Measurements from ENCODE around the gene CLCN7.

CLCN7 gene

DNA sequence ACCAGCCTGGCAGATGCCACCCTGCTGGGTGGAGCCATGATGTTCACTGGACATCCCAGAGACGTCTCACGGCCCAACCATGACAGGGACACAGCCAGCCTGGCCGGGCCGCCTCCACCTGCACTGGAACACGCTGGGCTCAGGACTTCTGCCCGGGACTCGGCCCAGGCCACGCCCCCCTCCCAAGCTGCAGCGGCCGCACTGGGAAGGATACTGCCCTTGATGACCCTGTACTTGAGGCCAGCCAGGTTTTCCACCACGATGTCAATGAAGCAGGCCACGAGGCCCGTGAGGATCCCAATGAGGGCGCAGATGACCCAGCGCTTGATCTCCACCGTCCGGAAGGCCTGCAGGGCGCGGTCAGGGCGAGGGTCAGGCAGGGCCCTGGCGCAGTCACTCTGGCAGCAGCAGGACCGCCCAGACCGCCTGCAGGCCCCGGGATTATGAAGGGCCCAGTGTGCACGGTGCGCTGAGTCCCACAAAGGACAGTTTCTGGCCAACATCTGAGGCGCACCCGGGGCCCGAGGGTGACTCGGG, 14.2 kb downstream of the CLCN7 start:
- no peak for DNase-seq

DNA sequence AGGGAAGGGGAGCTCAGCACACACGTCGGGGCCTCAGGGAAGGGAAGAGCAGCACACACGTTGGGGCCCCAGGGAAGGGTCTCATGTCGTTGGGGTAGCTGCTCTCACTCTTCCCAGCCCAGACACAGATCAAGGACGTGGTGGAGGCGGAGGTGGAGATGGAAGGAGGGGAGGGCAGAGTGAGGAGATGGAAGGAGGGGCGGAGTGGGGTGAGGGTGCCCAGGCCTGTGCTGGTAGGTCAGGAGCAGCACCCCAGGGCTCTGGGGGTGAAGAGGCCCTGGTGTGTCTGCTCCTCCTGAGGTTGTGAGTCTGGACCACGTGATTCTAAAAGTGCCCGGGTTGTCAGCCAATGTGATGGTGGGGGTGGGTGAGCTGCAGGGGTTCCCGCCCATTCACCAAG, 14.9 kb downstream of the CLCN7 start:
- DNase-seq, result no peak

DNA sequence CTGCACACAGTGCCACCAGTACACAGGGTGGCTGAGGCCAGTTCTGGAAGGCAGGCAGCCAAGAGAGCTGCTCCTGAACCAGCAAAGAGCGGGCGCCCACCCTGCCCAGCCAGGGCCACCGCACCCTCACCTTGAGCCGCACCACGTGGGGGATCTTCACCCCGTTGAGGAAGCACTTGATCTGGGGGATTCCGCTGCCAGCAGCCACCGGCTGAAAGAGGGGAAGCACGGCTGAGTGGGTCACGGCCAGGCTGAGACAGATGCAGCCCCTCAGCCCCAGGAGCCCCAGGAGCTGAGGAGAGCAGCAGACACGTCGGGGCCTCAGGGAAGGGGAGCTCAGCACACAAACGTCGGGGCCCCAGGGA, 15.9 kb downstream of the CLCN7 start:
- DNase-seq, result no peak

DNA sequence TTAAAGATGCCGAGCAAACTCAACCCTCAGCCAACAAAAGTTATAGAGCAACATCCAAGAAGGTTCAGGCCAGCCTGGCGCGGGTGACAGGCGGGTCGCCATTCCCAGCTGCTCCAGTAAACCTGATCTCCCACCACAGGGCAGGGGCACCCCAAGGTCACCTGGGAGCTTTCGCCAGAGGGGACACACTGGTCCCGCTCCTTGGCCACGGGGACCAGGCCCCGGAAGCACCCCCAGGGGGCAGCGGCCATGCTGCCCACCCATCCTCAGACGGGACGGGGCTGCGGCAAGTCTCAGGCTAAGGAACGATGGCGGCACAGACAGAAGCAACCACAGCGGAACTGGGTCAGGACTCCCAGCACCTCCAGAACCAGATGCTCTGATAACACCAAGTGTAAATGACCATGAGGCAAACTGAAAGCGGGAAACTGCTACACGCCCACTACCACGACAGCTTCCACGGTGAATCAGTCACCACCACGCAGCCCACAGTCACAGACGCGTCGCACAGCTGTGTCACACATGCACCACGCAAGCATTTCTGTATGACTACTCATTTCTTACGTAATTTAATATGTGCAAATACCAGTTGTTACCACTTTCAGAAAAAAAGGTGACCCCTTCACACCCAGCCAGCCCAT, 16.4 kb downstream of the CLCN7 start:
- DNase-seq, result no peak

DNA sequence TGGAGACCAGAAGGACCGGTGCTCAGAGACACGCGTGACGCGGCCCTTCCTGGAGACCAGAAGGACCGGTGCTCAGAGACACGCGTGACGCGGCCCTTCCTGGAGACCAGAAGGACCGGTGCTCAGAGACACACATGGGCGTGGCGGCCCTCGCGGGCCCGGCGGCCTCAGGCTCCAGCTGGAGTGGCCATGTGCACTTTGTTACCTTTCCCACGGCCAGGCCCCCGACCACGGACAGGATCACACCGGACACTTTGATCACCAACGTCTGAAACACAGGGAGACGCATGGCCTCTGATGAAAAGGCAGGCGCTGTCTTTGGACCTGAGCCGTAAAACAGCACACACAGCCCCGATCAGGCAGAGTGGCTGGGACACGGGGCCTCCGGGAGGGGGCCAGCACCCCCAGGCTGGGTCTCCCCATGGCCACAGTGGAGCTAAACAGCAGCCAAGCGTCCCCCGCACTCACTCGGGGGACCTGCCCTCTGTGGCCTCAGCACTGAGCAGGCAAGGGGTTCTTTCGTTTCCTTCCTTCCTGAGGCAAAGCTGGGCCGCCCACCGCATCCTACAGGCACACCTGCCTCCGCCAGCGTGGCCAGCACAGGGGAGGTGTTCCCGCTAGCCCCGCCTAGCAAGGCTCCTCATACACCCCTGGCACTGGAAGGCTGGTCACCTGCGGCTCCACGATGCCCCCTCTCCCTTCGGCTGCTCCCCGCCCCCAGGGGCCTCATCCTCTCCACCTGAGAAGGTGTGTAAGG, 17.2 kb downstream of the CLCN7 start:
- no peak for DNase-seq

DNA sequence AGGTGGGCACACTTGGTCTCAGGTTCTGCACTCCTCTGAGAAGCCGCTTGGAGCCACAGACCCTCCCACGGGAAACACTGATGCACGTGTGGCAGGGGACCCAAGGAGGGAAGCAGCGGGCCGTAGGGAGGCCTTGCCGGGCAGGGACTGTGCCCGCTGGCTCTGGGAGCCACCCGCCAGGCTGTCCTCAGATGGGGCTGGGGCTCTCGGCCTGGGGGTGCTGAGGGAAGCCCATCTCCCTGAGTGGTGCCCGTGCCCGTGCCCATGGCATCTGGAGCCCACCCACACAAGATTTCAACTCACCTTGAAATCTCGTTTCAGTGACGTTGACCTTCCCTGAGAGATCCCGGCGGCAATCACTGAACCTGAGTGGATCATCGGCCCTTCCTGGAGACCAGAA, 17.9 kb downstream of the CLCN7 start:
- DNase-seq, result no peak

DNA sequence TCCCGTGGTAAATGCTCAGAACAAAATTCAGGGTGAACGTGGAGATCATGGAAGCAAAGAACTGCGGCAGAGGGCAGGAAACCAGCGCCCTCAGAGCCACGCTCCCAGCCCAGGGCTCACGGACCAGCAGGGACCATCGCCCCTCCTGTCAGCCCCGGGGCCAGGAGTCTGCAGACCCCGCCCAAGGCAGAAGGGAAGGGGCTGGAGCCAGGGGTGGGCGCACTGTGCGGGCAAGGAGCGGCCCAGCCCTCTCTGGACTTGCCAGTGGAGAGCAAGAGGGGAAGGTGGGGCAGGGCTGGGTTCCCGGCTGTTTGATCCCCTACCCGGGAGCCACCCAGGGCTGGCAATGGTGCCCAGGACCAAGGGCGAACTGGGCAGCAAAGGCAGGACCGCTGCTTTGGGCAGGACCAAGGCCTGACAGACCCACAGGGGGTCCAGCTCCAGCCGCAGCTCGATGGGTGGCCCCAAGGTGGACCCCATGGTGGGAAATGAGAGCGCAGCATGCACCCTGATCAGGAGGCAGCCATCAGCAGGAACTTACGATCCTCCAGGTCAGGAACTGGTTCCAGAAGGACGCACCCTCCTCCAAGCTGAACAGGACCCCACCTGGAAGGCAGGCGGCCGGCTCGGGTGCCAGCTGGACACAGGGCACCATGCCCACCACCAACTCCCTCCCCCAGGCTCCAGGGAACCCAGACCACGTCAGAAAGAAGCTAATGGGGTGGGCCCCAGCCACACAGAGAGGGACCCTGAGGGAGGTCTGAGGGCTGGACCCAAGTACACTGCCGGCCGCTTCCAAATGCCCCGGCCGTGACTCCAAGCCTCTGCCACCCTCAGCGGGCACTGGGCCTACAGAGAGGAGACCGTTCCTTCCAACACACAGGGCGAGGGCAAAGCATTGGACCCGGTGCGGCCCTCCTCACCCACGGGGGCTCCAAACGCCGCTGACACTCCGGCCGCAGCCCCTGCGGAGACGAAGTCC, 19.3 kb downstream of the CLCN7 start:
- no peak for DNase-seq

DNA sequence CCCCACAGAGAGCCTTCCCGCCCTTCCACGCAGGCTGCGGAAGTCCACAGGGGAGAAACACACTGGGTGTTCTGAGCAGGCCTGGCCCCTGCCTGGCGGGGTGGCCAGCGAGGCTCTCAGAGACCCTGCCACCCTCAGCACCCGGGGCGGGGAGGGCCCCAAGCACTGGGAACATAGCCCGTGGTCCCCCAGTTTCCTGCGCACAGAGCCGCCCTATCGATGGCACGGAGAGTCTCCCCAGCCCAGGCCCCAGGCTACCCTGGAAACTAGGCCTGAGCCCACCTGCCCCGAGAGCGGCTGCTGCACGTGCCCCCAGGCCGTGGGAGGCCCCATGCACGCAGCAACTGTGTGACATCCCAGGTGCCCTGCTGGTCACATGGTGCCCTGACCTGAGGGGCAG, 20.3 kb downstream of the CLCN7 start:
- no peak for DNase-seq

DNA sequence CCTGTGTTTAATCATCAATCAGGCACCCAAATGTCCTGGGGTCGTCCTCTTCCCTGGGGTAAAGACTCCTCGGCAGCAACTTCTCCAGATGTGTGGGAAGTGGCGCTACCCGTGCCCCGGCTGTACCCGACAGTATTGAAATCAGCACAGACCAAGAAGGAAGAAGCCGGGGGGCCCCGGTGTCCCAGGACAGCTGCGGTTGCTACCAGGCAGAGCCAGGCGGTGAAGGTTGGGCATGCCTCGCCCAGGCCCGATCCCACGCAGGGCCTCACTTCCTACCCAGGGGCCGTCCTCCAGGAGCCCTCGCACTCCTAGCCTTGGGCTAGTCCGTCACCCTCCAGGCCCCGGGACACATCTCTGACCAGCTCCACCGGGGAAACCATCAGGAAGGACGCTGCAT, 21.5 kb downstream of the CLCN7 start:
- DNase-seq, result no peak

DNA sequence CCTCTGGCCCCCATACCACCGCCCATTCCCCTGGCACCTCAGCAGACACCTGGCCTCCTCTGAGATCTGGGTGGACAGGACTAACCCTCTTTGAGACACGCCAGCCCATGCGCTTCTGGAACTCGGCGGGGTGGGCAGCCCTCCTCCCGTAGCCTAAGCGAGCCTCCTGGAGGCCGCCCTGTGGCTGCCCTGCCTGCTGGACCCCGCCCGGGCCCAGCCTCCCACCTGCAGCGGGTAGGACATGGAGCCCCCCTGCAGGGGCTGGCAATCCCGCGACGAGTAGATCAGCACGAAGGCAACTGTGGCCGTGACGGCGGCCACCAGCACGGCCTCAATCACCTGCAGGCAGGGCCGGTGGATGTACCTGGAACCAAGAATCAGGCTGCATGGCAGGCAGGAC, 22.3 kb downstream of the CLCN7 start:
- DNase-seq, result no peak

DNA sequence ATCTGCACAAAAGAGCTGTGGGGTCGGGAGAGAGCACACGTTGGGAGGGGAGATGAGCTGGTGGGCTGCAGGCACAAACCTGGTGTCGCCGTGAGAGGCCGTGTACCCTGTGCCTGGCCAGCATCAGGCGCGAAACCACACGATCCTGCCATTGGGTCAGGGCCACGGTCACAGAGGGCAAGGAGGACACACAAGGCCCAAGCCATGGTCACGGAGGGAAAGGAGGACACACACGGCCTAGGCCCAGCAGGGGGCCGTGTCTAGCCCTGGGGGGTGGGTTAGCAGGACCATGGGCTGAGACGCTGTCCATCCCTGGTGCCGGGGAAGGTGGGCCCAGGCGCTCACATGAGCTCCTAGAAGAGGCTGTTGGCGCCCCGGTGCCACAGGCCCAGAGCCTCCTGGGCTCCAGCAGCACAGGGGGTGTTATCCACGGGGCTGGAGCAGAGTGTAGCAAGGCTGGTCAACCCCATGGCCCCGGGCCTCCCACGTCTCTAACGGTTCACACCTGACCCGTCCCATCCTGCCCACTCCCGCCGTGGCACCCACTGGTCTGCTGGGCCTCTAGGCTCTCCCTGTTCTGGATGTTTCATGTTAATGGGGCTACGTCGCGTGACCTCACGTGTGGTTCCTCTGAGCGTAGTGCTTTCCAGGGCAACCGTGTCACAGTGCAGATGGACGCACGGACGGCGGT, 23.0 kb downstream of the CLCN7 start:
- no peak for DNase-seq

DNA sequence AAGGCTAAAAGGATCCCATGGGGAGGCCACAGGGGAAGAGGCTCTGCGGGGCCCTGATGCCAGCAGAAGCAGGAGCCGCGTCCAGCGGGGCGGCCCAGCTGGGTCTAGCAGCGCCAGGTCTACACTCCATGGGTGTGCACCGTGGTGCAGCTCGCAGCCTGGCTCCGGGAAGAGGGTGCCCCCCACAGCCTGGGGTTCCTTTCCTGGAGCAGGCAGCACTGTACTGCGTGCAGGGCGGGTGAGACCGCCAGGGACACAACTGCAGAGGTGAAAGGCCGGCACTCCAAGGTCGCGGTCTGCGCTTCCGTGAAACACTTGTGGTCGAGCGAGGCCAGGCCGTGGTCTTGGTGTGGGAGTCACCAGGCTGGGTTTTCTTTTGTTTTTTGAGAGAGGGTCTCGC, 24.0 kb downstream of the CLCN7 start:
- DNase-seq, result no peak

DNA sequence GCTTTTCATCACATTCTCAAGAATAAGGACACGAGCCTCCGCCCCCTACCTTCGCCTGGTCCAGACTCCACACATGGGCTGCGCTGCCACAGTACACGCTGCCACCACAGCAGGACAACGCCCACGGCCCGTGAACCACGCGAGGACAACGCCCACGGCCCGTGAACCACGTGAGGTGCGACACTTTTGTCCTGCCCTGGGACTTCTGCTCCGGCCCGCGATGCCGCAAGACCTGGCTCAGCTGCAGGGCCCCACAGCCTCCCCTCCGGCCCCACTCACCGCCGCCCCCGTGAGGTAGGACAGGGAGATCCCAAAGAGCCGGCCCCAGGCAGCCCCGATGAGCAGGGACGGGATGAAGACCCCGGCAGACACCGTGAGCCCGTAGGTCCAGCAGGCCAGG, 24.6 kb downstream of the CLCN7 start:
- no peak for DNase-seq

DNA sequence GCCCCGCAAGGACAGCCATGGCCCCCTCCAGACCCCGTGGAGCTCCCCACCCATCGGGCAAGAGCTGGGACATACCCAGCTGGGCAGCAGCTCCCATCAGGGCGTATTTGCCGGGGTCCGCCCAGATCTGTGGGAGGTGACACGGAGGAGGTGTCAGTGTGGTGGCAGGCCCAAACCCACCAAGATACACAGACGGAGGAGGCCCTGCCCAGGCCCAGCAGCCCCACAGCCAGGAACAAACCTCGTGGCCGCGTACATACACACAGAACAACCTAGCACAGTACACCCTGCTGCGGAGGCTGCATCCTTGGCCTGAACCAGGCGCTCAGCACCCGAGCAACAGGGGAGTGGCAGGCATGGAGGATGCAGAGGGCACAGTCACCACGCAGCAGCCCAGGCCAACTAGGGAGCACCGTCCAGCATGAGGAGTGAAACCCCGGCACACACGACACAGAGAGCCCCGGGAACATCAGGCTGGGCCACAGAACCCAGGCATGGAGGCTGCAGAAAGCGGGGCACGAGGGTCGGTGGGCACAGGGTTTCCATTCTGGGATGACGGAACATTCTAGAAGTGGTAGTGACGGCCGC, 25.5 kb downstream of the CLCN7 start:
- no peak for DNase-seq

DNA sequence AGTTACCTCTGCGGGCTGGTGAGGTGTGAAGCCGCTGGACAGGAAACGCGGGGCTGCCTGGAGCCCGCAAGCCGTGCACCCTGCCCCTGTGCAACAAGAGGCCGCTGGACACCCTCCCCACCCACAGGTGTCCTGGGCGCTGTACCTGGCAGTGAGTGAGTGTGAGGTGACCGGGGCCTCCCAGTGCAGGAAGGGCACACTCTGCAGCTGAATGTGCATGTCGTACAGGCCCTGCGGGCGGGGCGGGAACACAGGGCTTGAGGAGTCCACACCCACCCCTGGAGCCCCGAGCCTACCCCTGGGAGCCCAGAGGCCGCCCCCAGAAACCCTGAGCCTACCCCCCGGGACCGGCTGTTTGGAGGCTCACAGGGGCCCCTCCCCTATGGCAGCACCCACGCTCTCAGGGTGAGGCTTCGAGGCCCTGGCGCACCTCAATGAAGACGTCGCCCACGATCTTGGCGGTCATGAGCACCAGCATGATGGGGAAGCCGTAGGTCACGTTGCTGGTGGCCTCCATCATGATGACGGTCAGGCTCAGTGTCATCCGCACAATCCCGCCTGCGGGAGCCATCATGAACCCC, 26.2 kb downstream of the CLCN7 start:
- no peak for DNase-seq

DNA sequence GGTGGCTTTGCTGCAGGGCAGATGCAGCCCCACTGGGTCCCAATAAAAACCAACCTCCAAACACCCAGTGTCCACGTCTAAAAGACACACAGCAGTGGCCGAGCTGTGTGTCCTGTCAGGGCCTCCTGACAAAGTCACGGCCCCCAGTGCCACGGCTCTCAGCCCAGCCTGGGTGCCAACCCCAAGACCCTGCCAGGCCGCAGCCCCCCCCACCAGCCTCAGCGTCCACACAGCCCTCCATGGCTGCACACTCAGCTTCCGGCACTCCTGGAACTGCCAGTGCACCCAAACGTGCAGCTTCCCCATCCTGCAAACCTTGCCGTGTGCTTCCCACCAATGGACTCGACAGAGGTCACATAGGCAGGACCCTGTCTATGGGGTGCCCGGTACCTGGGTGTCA, 26.9 kb downstream of the CLCN7 start:
- no peak for DNase-seq

DNA sequence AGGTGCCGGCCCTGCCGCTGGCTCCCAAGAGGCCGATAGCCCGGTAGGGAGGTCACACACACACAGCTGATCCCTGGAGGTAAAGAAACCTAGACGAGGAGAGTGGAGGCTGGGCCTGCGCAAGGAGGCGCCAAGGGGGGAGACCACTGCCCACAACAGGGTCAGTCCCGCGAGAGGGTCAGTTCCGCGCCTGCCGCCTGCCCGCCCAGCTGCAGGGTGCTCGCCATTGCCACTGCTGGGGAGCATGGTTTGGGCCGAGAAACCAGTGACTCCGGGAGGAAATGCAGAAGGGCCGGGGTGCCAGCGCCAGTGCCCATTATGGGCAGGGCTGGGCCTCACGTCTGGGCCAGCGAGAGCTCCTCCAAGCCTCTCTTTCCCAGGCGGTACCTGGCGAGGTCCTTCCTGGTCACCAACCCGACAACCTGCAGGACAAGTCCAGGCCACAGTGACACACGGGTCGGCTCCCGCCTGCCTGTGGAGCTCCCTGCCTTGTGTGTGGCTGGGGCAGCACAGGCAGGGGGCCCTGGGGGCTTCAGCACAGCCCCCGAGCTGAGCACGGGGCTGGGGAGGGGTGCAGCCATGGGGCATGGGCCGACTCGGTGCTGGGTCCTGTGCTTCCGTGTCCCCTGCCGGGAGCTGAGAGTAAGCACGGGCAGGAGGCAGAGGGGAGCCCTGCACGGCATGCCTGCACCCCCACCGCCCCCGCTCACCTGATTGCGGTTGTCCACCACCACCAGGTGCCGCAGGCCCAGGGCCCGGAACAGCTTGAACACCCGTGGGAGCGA, 28.3 kb downstream of the CLCN7 start:
- DNase-seq, result no peak

DNA sequence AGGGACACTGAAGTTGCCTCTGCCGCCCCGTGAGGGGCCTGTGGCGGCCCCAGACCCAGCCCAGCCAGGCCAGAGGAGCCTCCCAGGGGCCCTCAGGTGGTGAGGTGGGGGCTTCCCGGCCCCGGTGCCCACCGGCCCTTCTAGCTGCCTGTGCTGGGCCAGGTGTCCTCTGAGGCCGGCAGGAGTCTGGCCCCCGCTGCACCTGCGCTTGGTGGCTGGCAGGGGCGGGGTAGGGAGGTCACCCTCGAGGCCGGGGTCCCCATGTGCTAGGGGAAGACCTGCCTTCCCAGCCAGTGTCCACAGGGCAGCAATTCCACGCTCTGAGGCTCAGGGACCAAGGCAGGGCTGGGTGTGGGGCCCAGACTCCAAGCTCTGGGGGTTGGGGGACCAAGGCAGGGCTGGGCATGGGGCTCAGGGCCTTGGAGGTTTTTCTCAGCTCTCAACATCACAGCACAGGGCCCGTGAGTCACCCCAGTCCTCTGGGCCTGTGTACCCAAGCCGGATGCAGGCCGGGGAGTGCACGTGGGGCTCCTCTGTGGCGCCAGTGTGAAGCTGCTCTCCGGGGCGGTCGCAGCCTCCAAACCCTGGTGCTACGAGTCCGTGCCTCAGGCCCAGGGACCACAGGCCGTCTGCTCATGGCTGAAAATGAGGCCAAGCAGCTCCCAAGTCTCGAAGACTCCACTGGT, 29.2 kb downstream of the CLCN7 start:
- DNase-seq, result no peak

DNA sequence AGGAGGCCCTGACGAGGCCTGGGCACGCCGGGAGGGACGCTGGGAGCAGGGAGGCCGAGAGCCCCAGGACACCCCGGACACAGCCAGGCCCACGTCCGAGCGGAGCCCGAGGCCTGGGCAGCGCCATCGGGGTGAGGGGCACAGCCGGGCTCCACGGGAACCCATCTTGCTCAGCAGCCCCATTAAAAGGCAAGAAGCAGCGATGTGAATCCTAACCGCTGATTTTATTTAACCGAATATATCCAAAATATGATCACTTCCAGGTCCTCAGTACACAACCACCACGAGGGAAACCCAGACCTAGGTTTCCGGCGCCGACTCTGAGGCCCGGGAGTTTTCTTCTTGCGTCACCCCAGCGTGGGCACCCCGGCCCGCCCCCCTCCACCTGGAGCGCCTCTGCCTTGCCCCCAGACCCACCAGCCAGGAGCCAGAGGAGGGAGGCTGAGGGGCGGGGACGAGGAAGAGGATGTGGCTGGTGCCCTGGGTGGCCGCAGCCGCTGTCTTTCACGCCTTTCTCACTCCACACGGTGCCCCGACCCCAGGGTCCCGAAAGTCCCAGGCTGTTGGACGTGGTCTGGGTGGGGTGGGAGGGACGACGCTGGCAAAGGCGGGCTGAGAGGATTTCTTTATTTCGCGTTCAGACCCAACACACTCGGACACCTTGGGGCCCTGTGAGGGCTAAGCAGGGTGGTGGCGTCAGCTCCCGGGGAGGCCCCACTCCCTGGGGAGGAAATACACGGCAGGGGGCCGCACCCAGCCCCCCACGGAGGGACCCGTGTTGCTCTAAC, 29.9 kb downstream of the CLCN7 start:
- DNase-seq, result no peak
